GM12891 (cell line): ENCODE measurements around the gene RAB3B.

Experiments used
- PAX5 ChIP-seq: IDR thresholded peaks from 2 replicates; pipeline ENCODE4 v1.6.1; 2011; ENCODE audit warnings: low read length, moderate library complexity, mild to moderate bottlenecking; ENCODE audit not compliant: insufficient read depth, severe bottlenecking
- POLR2A ChIP-seq: IDR thresholded peaks from 2 replicates; pipeline ENCODE4 v1.6.1; 2011; ENCODE audit warnings: low read depth, low read length, control low read depth
- POLR2AphosphoS5 ChIP-seq: IDR thresholded peaks from 2 replicates; pipeline ENCODE4 v1.6.1; 2011; ENCODE audit warnings: low read depth, low read length, control low read depth
- POU2F2 ChIP-seq: IDR thresholded peaks from 2 replicates; pipeline ENCODE4 v1.6.1; 2011; ENCODE audit warnings: low read depth, mild to moderate bottlenecking, control low read depth, low read length, moderate library complexity
- SPI1 ChIP-seq: IDR thresholded peaks from 2 replicates; pipeline ENCODE4 v1.6.1; 2011; ENCODE audit warnings: low read depth, low read length, control low read depth
- TAF1 ChIP-seq: IDR thresholded peaks from 2 replicates; pipeline ENCODE4 v1.6.1; 2011; ENCODE audit warnings: low read depth, low read length, control low read depth

- no peak for TF ChIP-seq POLR2A
- no peak for TF ChIP-seq TAF1
- no peak for TF ChIP-seq POLR2AphosphoS5
- no peak for TF ChIP-seq PAX5
- TF ChIP-seq SPI1, result no peak
- TF ChIP-seq POU2F2, result no peak
Measured at GRCh38 chr1:51875291-51875772, 115.2 kb downstream of the RAB3B start.
